ENCODE measurements around the gene LHFPL3. TPM values are rescaled to one million over a fixed set of nuclear protein-coding genes. Genes with fewer than 3 reads are reported as not detected.

Gene LHFPL3
- total RNA-seq, 2 experiments from 2014 or later = not detected

DNA sequence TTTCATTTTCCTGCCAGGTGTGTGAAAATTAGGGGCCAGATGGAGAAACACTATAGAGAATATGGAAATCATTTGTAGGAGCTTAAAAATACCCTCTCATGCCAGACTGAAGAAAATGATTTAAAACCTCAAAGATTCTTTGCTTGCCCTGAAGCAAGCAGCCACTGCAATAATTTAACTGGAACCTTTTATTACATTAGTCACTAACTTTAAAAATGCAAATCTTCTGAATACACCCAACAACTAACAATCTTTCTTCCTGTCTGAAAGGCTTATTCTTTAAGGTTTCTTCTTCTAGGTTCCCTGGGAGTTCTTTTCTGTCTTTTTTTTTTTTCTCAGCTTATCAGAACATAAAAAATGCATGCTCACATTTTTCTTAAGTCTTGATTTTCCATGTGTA lies 447.1 kb downstream of the LHFPL3 start:
- H4K20me1 ChIP-seq (ENCODE audit: insufficient read depth, low read length) = no peaks in the 10 kb centered on the region
- no peak overlapping the region for H3K4me2 ChIP-seq (ENCODE audit: low read length)
- no peaks in the 10 kb centered on the region for H3K4me1 ChIP-seq (ENCODE audit: insufficient read depth, low read length, poor library complexity, severe bottlenecking)
- H3K9me2 ChIP-seq (ENCODE audit: insufficient read depth, low read length) = no peaks in the 10 kb centered on the region
- CTCF ChIA-PET (ENCODE audit: unreplicated experiment) = no interaction called here
- TF ChIP-seq EZH2phosphoT487 (IDR thresholded peaks at IDR 0.05; ENCODE audit: borderline replicate concordance, low read depth, low read length) (no peak), CTCF (conservative IDR thresholded peaks at IDR 0.05; ENCODE audit: low read length) (no peak)
- no peak overlapping the region for H3K4me3 ChIP-seq (ENCODE audit: low read depth, low read length, poor library complexity, severe bottlenecking)
- no peaks in the 10 kb centered on the region for H3K36me3 ChIP-seq (ENCODE audit: insufficient read depth, low read length)
- no peak overlapping the region for H3K27ac ChIP-seq (ENCODE audit: low read depth, low read length, poor library complexity, severe bottlenecking)
- BruUV-seq (replicated peaks) = no TSS peak
- DNase-seq (ENCODE audit: low spot score) = no peak
- H3K79me2 ChIP-seq (ENCODE audit: insufficient read depth, low read depth, low read length) = no peaks in the 10 kb centered on the region
- no peaks in the 10 kb centered on the region for H3K9me3 ChIP-seq (ENCODE audit: low read length)
- POLR2A ChIA-PET = interaction anchor here (0.6 to 1.5 kb wide), 3 partner anchors 25 to 791 kb away, joined by 3 to 5 read pairs (median 3); no protein-coding TSS in a partner anchor
- no peak overlapping the region for H2AFZ ChIP-seq (ENCODE audit: low read length)
- intact Hi-C loops (cut with micrococcal nuclease; ENCODE audit: unreplicated experiment) = no loop called here

DNA sequence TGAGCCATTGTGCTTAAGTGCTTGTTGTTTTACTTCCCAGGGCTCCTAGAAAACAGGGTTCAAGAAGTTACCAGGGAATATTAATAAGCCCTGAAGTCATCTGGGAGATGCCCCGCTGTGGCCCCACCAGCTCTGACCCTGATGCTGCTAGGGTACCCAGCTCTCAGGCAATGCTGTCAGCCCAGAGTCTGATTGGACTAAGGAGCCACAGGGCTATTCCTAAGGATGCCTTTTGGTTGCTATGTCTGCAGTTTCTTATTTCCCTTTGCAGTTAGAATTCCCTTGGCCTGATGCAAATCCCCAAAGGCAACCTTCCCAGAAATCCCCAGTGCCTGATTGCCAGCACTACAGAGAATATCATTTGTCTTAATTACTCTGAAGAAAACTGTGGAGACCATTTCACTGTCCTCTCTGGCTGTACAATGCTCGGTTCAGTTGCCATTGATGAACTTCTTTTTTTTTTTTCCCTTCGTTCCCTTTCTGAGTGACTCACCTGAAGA lies 448.9 kb downstream of the LHFPL3 start:
- Histone ChIP-seq H3K9me3 (ENCODE audit: low read length) (no peaks in the 10 kb centered on the region), H3K4me1 (ENCODE audit: insufficient read depth, low read length, poor library complexity, severe bottlenecking) (no peaks in the 10 kb centered on the region), H3K79me2 (ENCODE audit: insufficient read depth, low read depth, low read length) (no peaks in the 10 kb centered on the region), H3K4me2 (ENCODE audit: low read length) (no peak overlapping the region), H3K4me3 (ENCODE audit: low read depth, low read length, poor library complexity, severe bottlenecking) (no peak overlapping the region), H3K36me3 (ENCODE audit: insufficient read depth, low read length) (no peaks in the 10 kb centered on the region), H3K27ac (ENCODE audit: low read depth, low read length, poor library complexity, severe bottlenecking) (no peak overlapping the region), H2AFZ (ENCODE audit: low read length) (no peak overlapping the region), H4K20me1 (ENCODE audit: insufficient read depth, low read length) (no peaks in the 10 kb centered on the region), H3K9me2 (ENCODE audit: insufficient read depth, low read length) (no peaks in the 10 kb centered on the region)
- CTCF ChIA-PET (ENCODE audit: unreplicated experiment) = interaction anchor here (0.7 kb wide), 1 partner anchor 11 kb away, joined by 3 read pairs; no protein-coding TSS in a partner anchor
- no TSS peak for BruUV-seq (replicated peaks)
- no peak for TF ChIP-seq CTCF (conservative IDR thresholded peaks at IDR 0.05; ENCODE audit: low read length)
- TF ChIP-seq EZH2phosphoT487 (IDR thresholded peaks at IDR 0.05; ENCODE audit: borderline replicate concordance, low read depth, low read length) = no peak
- intact Hi-C loops (cut with micrococcal nuclease; ENCODE audit: unreplicated experiment) = no loop called here
- POLR2A ChIA-PET = no interaction called here
- DNase-seq (ENCODE audit: low spot score) = no peak

DNA sequence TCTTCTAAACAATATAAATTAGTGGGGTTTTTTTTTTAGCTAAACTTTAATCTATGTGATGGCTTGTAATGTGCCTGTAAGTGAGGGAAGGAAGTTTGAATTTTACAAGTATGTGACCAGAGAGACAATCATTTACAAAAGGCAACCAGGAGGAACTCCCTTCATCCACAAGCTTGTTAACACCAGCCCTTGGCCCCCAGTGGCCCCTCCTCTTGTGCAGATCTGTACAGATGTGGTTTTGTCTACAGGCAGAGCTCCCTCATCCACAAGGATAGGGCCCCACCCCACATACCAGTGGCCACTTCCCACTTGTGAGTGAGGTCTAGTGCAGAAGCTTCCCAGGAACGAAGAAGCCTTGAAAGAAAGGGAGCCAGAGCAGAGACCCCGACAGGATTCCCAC lies 451.5 kb downstream of the LHFPL3 start:
- H4K20me1 ChIP-seq (ENCODE audit: insufficient read depth, low read length) = no peaks in the 10 kb centered on the region
- H3K4me1 ChIP-seq (ENCODE audit: insufficient read depth, low read length, poor library complexity, severe bottlenecking) = no peaks in the 10 kb centered on the region
- DNase-seq (ENCODE audit: low spot score) = no peak
- H2AFZ ChIP-seq (ENCODE audit: low read length) = no peak overlapping the region
- H3K9me3 ChIP-seq (ENCODE audit: low read length) = no peaks in the 10 kb centered on the region
- no peak for TF ChIP-seq EZH2phosphoT487 (IDR thresholded peaks at IDR 0.05; ENCODE audit: borderline replicate concordance, low read depth, low read length)
- TF ChIP-seq CTCF (conservative IDR thresholded peaks at IDR 0.05; ENCODE audit: low read length) = no peak
- H3K4me3 ChIP-seq (ENCODE audit: low read depth, low read length, poor library complexity, severe bottlenecking) = no peak overlapping the region
- H3K4me2 ChIP-seq (ENCODE audit: low read length) = no peak overlapping the region
- intact Hi-C loops (cut with micrococcal nuclease; ENCODE audit: unreplicated experiment) = loop anchor here (10.0 kb wide), 1 partner anchor 55 kb away; no protein-coding TSS in a partner anchor
- H3K27ac ChIP-seq (ENCODE audit: low read depth, low read length, poor library complexity, severe bottlenecking) = no peak overlapping the region
- CTCF ChIA-PET (ENCODE audit: unreplicated experiment) = interaction anchor here (0.6 kb wide), 1 partner anchor 802 kb away, joined by 4 read pairs; the partner anchor contains the start of gene EFCAB10
- no peaks in the 10 kb centered on the region for H3K9me2 ChIP-seq (ENCODE audit: insufficient read depth, low read length)
- no TSS peak for BruUV-seq (replicated peaks)
- POLR2A ChIA-PET = interaction anchor here (0.5 kb wide), 1 partner anchor 146 kb away, joined by 3 read pairs; no protein-coding TSS in a partner anchor
- no peaks in the 10 kb centered on the region for H3K79me2 ChIP-seq (ENCODE audit: insufficient read depth, low read depth, low read length)
- no peaks in the 10 kb centered on the region for H3K36me3 ChIP-seq (ENCODE audit: insufficient read depth, low read length)

Data from OCI-LY7 (cell line).